K562 (cell line): ENCODE data around the gene UTP14C. TPM values are rescaled to one million over a fixed set of nuclear protein-coding genes. Genes with fewer than 3 reads are reported as not detected.
A peak's percentile ranks its signal among the peaks of the same experiment; 100 is the strongest.

ENCODE experiments used
- ATF7 ChIP-seq: fragments of 450-650 bp; IDR thresholded peaks from 2 replicates; pipeline ENCODE4 v1.7.1; 2014; ENCODE audit warnings: mild to moderate bottlenecking, moderate library complexity
- C11orf30 ChIP-seq: fragments of 450-650 bp; IDR thresholded peaks from 2 replicates; pipeline ENCODE4 v1.6.1; 2016; ENCODE audit warnings: low read depth, mild to moderate bottlenecking
- CHD2 ChIP-seq: IDR thresholded peaks from 2 replicates; pipeline ENCODE4 v1.6.1; 2011; ENCODE audit warnings: low read depth, low read length
- CXXC5 ChIP-seq: fragments of 250-450 bp; sonication (Bioruptor Pico); IDR thresholded peaks from 2 replicates; pipeline ENCODE4 v1.8.0; 2022; ENCODE audit warnings: inconsistent platforms, mild to moderate bottlenecking, moderate library complexity
- HMG20B ChIP-seq: fragments of 250-450 bp; sonication (Bioruptor Pico); IDR thresholded peaks from 2 replicates; pipeline ENCODE4 v1.5.0; 2021; ENCODE audit warnings: mild to moderate bottlenecking
- HSF4 ChIP-seq: fragments of 250-450 bp; sonication (Bioruptor Pico); IDR thresholded peaks from 2 replicates; pipeline ENCODE4 v2.1.2; 2022; ENCODE audit warnings: mild to moderate bottlenecking, moderate library complexity, borderline replicate concordance
- MEF2A ChIP-seq: IDR thresholded peaks from 2 replicates; pipeline ENCODE4 v1.6.1; 2011; ENCODE audit warnings: low read depth, mild to moderate bottlenecking, low read length, moderate library complexity; ENCODE audit not compliant: control insufficient read depth
- NUFIP1 ChIP-seq: fragments of 450-650 bp; IDR thresholded peaks from 2 replicates; pipeline ENCODE4 v1.6.1; 2018; ENCODE audit not compliant: partially characterized antibody
- RFX1 ChIP-seq: fragments of 450-650 bp; IDR thresholded peaks from 2 replicates; pipeline ENCODE4 v1.6.1; 2016; ENCODE audit warnings: mild to moderate bottlenecking, moderate library complexity
- SMAD3 ChIP-seq: fragments of 450-650 bp; formaldehyde crosslinking; conservative IDR thresholded peaks from 2 replicates; pipeline ENCODE4 v1.4.0; 2020; ENCODE audit warnings: mild to moderate bottlenecking
- SNRNP70 ChIP-seq: fragments of 200-400 bp; formaldehyde crosslinking; optimal IDR thresholded peaks from 2 replicates; pipeline ENCODE3; 2017; ENCODE audit warnings: low read depth, low read length
- SRSF3 ChIP-seq: fragments of 200-400 bp; formaldehyde crosslinking; IDR thresholded peaks from 2 replicates; pipeline ENCODE4 v1.6.1; 2016; ENCODE audit warnings: mild to moderate bottlenecking, low read length, moderate library complexity; ENCODE audit not compliant: insufficient read depth
- TAF7 ChIP-seq: fragments of 450-650 bp; IDR thresholded peaks from 2 replicates; pipeline ENCODE4 v1.6.1; 2016; ENCODE audit warnings: missing genetic modification characterization, missing compliant biosample characterization
- TCF3 ChIP-seq: sonication (generic); formaldehyde crosslinking; IDR thresholded peaks from 2 replicates; pipeline ENCODE4 v1.4.0; 2020; ENCODE audit warnings: mild to moderate bottlenecking, missing genetic modification reagents
- TGIF2 ChIP-seq: sonication (generic); formaldehyde crosslinking; IDR thresholded peaks from 2 replicates; pipeline ENCODE4 v1.8.1; 2022; ENCODE audit warnings: mild to moderate bottlenecking, missing genetic modification reagents, moderate library complexity
- TRIM28 ChIP-seq: fragments of 450-650 bp; IDR thresholded peaks from 2 replicates; pipeline ENCODE4 v1.6.1; 2017
- ZNF224 ChIP-seq: sonication (generic); formaldehyde crosslinking; IDR thresholded peaks from 2 replicates; pipeline ENCODE4 v1.8.0; 2022; ENCODE audit warnings: mild to moderate bottlenecking, missing genetic modification reagents
- polyA plus RNA-seq, 8 experiments: library from polyadenylated mRNA; depleted of rRNA in 4 of 8; stranded (reverse) in 5 of 8; unstranded in 3 of 8; fragments of >200 nt; fragmentation: Nextera tagmentation in 2 of 8; fragmentation: Illumina TruSeq in 1 of 8; extraction: Ambion mirVana in 2 of 8; extraction: Trizol in 1 of 8; gene quantifications; 2 replicates each; pipeline versions ENCODE4 v1.2.1 to v1.2.3, GENCODE V29; 2011 to 2014; ENCODE audit warnings: inconsistent platforms in 1 of 8, missing spikeins in 1 of 8
- total RNA-seq, 7 experiments: library from RNA; depleted of rRNA in 6 of 7; stranded (reverse); fragments of >200 nt in 6 of 7; fragmentation: Illumina TruSeq in 2 of 7; extraction: Trizol in 2 of 7; gene quantifications; 2 replicates each; pipeline versions ENCODE4 v1.2.1 to v1.2.3, GENCODE V29; 2011 to 2021; ENCODE audit warnings: low replicate concordance in 1 of 7
- TF ChIP-seq, protein P1 (sequence below): fragments of 450-650 bp; IDR thresholded peaks from 2 replicates; pipeline ENCODE4 v1.6.1; 2016; ENCODE audit warnings: borderline replicate concordance
- TF ChIP-seq, protein P2 (sequence below), 2 experiments: IDR thresholded peaks in 1 of 2; conservative IDR thresholded peaks in 1 of 2; 2 replicates each; pipeline ENCODE4 v1.6.1; 2016; ENCODE audit warnings: low read depth in 2 of 2, mild to moderate bottlenecking in 1 of 2, missing compliant biosample characterization in 1 of 2, missing genetic modification characterization in 1 of 2, moderate library complexity in 1 of 2

The UTP14C gene
- total and polyA plus RNA-seq, 9 of the 15 experiments (the other 6 are each of a cell fraction or from before 2014, with no cell fraction given) = 3.4 to 10.3 (median 6.0) TPM

DNA sequence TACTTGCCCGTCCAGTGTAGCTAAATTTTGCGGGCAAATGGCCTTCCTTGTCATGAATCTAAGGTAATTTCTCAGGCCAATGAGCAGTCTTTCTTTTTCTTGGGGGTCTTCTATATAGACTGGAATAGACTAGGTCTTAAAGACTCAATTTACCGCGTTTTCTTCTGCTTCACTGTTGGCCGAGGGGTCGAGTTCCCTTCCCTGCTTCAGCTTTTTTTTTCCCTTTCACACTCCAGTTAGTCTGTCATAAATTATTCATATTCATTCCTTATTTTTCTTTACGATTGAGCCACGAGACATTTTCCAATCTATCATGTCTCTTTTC, 12.0 kb upstream of the UTP14C start (continued):
- TF ChIP-seq, protein P1, sequence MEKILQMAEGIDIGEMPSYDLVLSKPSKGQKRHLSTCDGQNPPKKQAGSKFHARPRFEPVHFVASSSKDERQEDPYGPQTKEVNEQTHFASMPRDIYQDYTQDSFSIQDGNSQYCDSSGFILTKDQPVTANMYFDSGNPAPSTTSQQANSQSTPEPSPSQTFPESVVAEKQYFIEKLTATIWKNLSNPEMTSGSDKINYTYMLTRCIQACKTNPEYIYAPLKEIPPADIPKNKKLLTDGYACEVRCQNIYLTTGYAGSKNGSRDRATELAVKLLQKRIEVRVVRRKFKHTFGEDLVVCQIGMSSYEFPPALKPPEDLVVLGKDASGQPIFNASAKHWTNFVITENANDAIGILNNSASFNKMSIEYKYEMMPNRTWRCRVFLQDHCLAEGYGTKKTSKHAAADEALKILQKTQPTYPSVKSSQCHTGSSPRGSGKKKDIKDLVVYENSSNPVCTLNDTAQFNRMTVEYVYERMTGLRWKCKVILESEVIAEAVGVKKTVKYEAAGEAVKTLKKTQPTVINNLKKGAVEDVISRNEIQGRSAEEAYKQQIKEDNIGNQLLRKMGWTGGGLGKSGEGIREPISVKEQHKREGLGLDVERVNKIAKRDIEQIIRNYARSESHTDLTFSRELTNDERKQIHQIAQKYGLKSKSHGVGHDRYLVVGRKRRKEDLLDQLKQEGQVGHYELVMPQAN = 0 out of 2 replicates have a peak, but pooled peaks have one; percentile 49
- peak; percentile 8 for TF ChIP-seq C11orf30
- no peak for TF ChIP-seq SRSF3
- no peak for TF ChIP-seq TGIF2 (CRISPR knock-in tag)
- TF ChIP-seq CXXC5 (CRISPR knock-in tag) = no peak
- TF ChIP-seq CHD2 = no peak
- TF ChIP-seq HMG20B = no peak
- TF ChIP-seq TRIM28 = no peak
- no peak for TF ChIP-seq NUFIP1
- TF ChIP-seq SNRNP70 = no peak
- TF ChIP-seq, protein P2, sequence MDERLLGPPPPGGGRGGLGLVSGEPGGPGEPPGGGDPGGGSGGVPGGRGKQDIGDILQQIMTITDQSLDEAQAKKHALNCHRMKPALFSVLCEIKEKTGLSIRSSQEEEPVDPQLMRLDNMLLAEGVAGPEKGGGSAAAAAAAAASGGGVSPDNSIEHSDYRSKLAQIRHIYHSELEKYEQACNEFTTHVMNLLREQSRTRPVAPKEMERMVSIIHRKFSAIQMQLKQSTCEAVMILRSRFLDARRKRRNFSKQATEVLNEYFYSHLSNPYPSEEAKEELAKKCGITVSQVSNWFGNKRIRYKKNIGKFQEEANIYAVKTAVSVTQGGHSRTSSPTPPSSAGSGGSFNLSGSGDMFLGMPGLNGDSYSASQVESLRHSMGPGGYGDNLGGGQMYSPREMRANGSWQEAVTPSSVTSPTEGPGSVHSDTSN (CRISPR knock-in tag; IDR thresholded peaks at IDR 0.05; ENCODE audit: low read depth) = no peak
- TF ChIP-seq, protein P2 (tag; conservative IDR thresholded peaks at IDR 0.05; ENCODE audit: low read depth) = no peak
- TF ChIP-seq HSF4 (CRISPR knock-in tag) = no peak
- no peak for TF ChIP-seq SMAD3 (CRISPR knock-in tag)
- TF ChIP-seq TAF7 (tag) = peak; percentile 33; the same call in 1 of the 2 replicates
- no peak for TF ChIP-seq ATF7
- TF ChIP-seq TCF3 (CRISPR knock-in tag) = no peak
- TF ChIP-seq ZNF224 (CRISPR knock-in tag) = no peak
- TF ChIP-seq MEF2A = no peak
- no peak for TF ChIP-seq RFX1
- TF ChIP-seq, all 486 proteins: peak for 14
